NCI-H1694 (cell line): Measurements from ENCODE around the gene PSAP.

ENCODE experiments used
- DNase-seq: peaks from one replicate; lab custom pipeline; 2025; lab: John Stamatoyannopoulos, UW

The PSAP gene

GRCh38 chr10:71807557-71808510 lies 43.2 kb downstream of the PSAP start:
- no peak for DNase-seq

DNA sequence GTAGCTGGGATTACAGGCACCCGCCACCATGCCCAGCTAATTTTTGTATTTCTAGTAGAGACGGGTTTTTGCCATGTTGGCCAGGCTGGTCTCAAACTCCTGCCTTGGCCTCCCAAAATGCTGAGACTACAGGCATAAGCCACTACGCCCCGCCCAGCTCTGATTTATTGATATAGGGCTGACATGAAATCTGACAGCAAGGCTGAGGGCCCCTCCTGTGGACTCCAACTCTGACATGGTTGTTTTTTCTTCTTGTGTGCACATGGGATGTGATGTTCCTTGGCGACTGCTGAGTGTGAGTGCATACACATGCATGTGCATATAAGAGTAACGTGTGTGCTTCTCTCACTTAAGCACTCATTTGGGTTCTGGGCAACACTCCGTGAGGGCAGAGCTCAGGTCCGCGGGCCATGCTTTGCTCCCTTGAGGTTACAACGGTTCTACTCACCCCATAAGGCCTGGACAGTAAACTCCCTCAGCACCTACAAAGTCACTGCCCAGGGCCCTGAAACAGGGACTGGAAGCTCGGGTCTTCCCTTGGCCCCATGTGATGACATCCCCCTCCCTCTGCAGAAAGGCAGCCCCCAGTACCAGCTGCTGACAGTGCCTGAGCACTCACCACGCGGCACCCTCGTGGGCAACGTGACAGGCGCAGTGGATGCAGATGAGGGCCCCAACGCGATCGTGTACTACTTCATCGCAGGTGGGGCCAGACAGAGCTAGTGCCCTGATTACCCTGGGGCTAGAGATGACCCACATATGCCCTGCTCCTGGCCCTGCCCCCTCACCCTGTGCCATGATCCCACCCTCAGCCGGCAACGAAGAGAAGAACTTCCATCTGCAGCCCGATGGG lies 44.1 kb downstream of the PSAP start:
- no peak for DNase-seq

DNA sequence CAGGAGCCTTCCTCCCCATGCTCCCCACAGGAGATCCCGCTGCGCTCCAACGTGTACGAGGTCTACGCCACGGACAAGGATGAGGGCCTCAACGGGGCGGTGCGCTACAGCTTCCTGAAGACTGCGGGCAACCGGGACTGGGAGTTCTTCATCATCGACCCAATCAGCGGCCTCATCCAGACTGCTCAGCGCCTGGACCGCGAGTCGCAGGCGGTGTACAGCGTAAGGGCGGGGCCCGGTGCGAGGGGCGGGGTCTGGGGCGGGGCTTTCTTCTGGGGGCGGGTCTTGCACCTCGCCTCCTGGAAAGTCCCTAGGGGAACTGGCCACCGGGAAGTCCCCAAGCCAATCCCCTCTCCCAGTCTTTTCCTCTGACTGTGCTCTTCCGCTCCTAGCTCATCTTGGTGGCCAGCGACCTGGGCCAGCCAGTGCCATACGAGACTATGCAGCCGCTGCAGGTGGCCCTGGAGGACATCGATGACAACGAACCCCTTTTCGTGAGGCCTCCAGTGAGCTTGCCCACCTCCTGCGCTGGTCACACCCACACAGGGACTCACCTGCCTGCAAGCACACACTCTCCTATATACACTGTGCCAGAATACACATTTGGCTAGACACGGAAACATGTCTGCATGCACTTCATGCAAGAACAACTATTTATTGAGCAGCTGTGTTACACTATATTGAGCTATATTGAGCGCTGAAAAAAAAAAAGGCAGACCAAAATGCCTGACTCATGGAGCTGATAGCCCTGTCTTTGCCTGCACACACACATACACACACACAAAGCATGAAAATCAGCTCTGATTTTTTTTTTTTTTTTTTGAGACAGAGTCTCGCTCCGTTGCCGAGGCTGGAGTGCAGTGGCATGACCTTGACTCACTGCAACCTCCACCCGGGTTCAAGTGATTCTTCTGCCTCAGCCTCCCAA lies 45.0 kb downstream of the PSAP start:
- no peak for DNase-seq

DNA sequence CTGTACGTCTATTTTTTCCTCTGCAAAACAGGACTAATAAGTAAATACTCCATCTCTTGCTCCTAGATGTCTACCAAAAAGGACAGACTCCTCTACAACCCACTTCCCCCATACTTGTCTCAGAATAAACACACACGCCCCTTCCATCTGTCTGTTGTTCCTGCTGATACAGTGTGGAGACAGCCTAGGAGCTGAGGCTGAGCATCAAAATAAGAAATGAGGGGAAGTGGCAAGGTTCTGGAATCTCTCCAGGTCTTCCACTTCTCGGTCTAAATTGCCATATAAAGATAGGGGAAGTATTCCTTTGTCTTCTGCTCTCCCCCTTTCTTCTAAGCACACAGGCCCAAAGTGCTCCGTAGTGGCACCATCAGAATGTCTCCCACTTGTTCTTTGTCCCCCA lies 47.0 kb downstream of the PSAP start:
- no peak for DNase-seq

DNA sequence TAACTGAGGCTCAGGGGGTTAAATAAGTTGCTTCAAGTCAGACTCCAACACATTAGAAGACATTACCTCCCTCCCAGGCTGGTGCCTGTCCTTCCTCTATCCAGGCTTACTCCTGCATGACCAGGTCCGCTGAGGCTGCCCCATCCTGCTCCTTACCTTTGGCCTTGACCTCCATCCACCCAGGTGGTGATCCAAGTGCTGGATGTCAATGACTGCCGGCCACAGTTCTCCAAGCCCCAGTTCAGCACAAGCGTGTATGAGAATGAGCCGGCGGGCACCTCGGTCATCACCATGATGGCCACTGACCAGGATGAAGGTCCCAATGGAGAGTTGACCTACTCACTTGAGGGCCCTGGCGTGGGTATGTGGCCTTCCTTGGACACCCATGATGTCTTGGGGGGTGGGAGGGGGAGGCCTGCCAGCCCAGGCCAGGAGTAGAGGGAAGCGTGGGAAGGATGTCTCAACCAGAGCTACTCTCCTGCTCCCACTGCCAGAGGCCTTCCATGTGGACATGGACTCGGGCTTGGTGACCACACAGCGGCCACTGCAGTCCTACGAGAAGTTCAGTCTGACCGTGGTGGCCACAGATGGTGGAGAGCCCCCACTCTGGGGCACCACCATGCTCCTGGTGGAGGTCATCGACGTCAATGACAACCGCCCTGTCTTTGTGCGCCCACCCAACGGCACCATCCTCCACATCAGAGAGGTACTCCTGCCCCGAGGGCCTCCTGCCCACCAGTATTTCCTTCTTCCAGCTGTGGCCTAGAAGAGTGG lies 48.1 kb downstream of the PSAP start:
- no peak for DNase-seq

GRCh38 chr10:71802235-71802634 lies 48.8 kb downstream of the PSAP start:
- DNase-seq = no peak

- no peak for DNase-seq
Observed at GRCh38 chr10:71801361-71801760, 49.7 kb downstream of the PSAP start.

- DNase-seq = no peak
Observed at GRCh38 chr10:71799608-71800453, 51.2 kb downstream of the PSAP start.

GRCh38 chr10:71799112-71799511 lies 51.9 kb downstream of the PSAP start:
- DNase-seq = no peak

DNA sequence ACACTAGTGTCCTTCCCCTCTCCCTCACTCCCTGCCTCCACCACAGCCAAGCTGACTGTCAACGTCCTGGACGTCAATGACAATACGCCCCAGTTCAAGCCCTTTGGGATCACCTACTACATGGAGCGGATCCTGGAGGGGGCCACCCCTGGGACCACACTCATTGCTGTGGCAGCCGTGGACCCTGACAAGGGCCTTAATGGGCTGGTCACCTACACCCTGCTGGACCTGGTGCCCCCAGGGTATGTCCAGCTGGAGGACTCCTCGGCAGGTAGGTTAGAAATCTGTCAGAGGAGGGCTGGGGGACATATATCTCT lies 52.8 kb downstream of the PSAP start:
- DNase-seq = no peak

DNA sequence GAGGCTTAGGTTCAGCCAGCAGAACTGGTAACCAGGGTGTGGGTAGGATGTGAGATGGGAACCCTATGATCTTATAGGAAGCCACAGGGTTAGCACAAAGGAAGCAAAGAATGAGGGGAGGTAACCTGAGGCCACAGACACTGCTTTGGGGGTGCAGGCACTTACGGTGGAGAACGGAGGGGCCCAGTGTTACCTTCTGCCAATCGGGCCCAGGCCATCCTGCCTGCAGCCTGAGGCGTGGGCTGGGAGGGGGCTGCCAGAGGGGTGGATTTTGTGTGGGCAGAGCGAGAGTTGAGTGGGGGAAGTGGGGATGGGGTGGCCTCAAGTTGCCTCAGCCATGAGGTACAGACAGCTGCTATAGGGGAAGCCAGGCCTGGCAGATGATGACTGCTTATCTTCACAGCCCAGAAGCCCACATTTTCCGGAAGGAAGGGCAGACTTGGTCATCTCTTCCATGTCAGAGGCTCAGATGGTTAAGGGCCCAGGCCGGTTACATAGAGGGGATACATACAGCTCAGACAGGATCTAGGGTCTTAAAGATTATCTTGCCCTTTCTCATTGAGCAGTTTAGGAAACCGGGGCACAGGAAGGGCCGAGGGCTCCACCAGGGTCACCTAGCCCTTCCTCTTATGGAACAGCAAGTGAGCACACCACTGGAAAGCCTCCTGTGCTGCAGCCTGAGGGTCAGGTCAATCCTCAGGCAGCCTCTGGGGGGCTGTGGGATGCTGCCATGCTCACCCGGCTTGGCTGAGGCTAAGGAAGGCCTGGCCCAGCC lies 53.3 kb downstream of the PSAP start:
- no peak for DNase-seq

DNA sequence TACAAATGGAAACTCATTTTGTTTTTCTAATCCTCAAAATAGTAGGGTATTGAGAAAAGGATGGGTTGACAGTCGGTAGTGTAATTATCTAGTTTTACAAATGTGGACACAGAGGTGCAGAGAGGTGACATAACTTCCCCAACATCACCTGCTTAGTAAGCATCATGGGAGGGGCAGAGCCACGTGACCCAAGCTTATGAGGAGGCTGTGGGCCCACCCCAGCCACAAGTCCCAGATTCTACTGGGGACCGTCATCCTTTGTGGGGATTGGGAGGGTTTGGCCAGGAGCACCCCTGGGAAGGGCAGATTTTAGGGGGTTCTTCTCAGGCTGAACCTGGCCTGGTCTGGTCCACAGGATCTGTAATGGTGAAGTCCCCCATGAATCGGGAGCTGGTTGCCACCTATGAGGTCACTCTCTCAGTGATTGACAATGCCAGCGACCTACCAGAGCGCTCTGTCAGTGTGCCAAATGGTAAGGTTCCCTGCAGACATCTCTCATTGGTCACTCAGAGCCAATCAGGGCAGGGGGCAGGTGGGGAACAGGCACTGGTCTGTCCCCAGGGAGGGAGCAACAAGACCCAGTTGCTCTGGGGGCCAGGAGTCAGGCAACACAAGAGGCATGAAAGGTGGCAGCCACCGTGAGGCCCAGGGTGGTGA lies 54.2 kb downstream of the PSAP start:
- DNase-seq = no peak

DNA sequence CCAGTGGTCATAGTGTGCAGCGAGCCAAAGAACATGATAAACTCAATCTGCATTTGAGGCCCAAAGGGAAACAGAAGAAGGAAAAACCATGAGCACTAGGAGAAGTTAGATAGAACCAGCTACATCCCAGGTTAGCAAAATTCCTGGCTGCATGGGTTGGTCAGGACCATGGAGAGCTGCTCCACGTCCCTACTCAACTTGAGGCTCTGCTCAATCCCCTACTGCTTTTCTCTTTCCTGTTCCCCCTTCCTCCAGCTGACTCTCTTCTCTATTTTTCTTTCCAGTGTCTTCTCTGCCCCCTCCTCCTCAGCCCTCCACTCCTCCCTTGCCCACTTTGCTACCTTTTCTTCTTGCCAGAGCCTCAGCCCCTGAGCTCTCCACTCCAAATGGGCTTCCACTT lies 55.8 kb downstream of the PSAP start:
- no peak for DNase-seq

GRCh38 chr10:71790749-71791440 lies 60.2 kb downstream of the PSAP start:
- DNase-seq = no peak

DNA sequence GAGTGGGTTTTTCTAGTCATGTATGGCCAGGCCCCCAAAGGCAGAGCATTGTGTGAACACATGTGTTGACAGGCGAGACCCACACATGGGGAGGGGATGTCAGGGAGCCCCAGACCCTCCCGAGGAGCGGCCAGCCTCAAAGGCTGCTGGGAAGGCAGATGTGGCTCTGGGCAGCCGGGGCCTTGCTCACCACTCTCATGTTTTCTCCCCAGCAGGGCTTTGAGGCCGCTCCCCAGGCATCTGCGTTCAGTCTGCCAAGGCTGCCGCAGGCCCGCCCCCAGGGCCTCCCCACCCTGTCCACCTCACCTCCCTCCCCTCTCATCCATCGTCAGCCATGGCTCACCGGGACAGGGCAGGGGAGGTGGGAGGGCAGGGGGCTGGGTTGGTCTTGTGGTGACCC lies 61.2 kb downstream of the PSAP start:
- DNase-seq = no peak

DNA sequence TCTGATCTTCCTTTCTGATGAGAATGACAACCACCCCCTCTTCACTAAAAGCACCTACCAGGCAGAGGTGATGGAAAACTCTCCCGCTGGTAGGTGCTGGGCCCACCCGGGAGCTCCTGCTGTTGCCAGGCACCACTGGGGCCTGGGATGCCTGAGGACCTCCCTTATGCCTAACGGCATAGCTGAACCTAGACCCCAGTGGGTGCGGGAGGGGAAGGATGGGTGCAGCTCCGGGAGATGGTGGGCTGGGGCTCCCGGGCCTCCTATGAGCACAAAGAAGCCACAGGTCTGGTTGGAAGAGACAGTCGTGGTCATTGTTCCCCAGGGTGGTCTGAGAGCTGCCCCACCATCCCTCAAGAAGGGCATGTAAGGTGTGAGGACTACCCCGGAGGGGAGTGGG lies 62.1 kb downstream of the PSAP start:
- DNase-seq = no peak

- DNase-seq = no peak
Observed at GRCh38 chr10:71784679-71785272, 66.3 kb downstream of the PSAP start.
